ENCODE measurements around the gene GDF10. TPM values are rescaled to one million over a fixed set of nuclear protein-coding genes. Genes with fewer than 3 reads are reported as not detected.

Gene GDF10
- total and polyA plus RNA-seq, 9 of the 15 experiments (the other 6 are each of a cell fraction or from before 2014, with no cell fraction given): 0.03 to 0.20 (median 0.11) TPM; not detected in 6

DNA sequence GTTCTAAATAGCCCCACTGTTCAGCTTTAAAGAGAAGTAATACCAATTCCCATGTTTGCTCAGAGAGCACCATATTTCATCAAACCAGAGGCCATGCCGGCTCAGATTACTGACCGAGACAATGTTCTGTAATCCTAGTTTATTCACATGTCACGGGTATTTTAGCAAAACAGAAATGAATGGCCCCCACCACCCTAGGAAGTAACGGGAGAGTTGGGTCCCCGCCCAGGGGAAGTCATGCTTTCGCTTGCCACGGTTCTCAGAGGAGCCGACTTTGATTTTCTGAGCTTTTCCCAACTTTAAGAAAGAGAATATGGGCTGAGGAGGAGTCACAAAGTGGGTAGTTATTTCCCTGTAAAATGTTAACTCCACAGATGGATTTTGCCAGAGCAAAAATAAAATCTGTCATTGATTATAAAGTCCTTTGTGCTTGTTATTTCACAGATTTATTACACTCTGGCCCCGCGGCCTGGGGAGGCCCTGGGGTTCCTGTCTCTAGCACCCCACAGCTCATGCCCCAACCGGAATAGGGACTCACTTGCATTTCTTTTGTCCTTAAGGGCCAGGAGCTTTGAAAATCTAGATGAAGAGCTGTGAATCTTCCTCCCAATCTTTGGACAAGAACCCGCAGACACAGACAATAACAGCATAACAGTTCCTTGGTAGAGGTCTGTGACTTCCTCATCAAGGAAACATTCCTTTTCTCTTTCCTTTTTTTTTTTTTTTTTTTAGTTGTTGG is 3.7 kb upstream of the GDF10 start:
- no peak for ATAC-seq
- no peak overlapping the region for H3K4me2 ChIP-seq (ENCODE audit: insufficient read depth, low read length)
- WGBS (ENCODE audit: insufficient coverage, low coverage, missing lambda C conversion rate): 1% methylated on average over 12 of the region's 12 CpGs
- H3K9me3 ChIP-seq (replicated peaks; ENCODE audit: control insufficient read depth, insufficient read depth, low read depth, low read length): no peaks in the 10 kb centered on the region
- TF ChIP-seq RBM25 (IDR thresholded peaks at IDR 0.05; ENCODE audit: low read depth, low read length, severe bottlenecking): no peak
- TF ChIP-seq ZNF146 (CRISPR knock-in tag; IDR thresholded peaks at IDR 0.05; ENCODE audit: unreplicated experiment): no peak
- no peak for TF ChIP-seq ZKSCAN1 (IDR thresholded peaks at IDR 0.05; ENCODE audit: low read depth, low read length)
- TF ChIP-seq, protein P1, sequence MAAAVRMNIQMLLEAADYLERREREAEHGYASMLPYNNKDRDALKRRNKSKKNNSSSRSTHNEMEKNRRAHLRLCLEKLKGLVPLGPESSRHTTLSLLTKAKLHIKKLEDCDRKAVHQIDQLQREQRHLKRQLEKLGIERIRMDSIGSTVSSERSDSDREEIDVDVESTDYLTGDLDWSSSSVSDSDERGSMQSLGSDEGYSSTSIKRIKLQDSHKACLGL (CRISPR knock-in tag; IDR thresholded peaks at IDR 0.05; ENCODE audit: borderline replicate concordance, poor library complexity, severe bottlenecking): no peak
- TF ChIP-seq TRIM24 (IDR thresholded peaks at IDR 0.05): no peak
- TF ChIP-seq ZNF23 (CRISPR knock-in tag; IDR thresholded peaks at IDR 0.05): no peak
- TF ChIP-seq TEAD2 (tag; IDR thresholded peaks at IDR 0.05): no peak
- TF ChIP-seq TAF7 (tag; IDR thresholded peaks at IDR 0.05): no peak
- TF ChIP-seq ZNF165 (CRISPR knock-in tag; IDR thresholded peaks at IDR 0.05; ENCODE audit: borderline replicate concordance): no peak
- no peak for TF ChIP-seq POLR2AphosphoS5 (IDR thresholded peaks at IDR 0.05; ENCODE audit: control insufficient read depth, insufficient read depth, low read depth, low read length)
- no peak for TF ChIP-seq RBFOX2 (IDR thresholded peaks at IDR 0.05; ENCODE audit: low read depth, low read length)
- TF ChIP-seq ZNF134 (CRISPR knock-in tag; conservative IDR thresholded peaks at IDR 0.05): no peak
- TF ChIP-seq ZNF75A (CRISPR knock-in tag; IDR thresholded peaks at IDR 0.05): no peak
- TF ChIP-seq NFE2L1 (tag; IDR thresholded peaks at IDR 0.05; ENCODE audit: borderline replicate concordance, low read depth): no peak
- TF ChIP-seq HOXB6 (CRISPR knock-in tag; IDR thresholded peaks at IDR 0.05; ENCODE audit: borderline replicate concordance): no peak
- TF ChIP-seq ZNF324 (CRISPR knock-in tag; IDR thresholded peaks at IDR 0.05): no peak
- no peak overlapping the region for H2AFZ ChIP-seq (ENCODE audit: low read depth, low read length)
- in situ Hi-C loops (cut with MboI) (no loop called here), intact Hi-C loops (cut with micrococcal nuclease) (no loop called here)
- no peak overlapping the region for H3K4me3 ChIP-seq
- no peak overlapping the region for H3K9ac ChIP-seq (ENCODE audit: insufficient read depth in 1 of 2, low read depth in 2 of 2, low read length in 2 of 2)
- peaks cover 0 to 7% of the 10 kb centered on the region in 2 experiments; a peak in 1 of 5 replicates for H3K4me1 ChIP-seq (replicated peaks in 1 of 2; ENCODE audit: control insufficient read depth in 2 of 2, insufficient read depth in 2 of 2, low read length in 2 of 2)
- ChIA-PET CTCF (ENCODE audit: low intra/inter-chr PET ratio) (no interaction called here), POLR2A (no interaction called here)
- BruUV-seq (replicated peaks): no TSS peak
- H4K20me1 ChIP-seq (replicated peaks; ENCODE audit: control insufficient read depth, insufficient read depth, low read length): no peaks in the 10 kb centered on the region
- H3K27ac ChIP-seq (ENCODE audit: extremely low read depth, low read depth, low read length): no peak overlapping the region
- H3K79me2 ChIP-seq (ENCODE audit: control insufficient read depth, insufficient read depth, low read length): no peaks in the 10 kb centered on the region
- peaks cover 42 to 69% of the 10 kb centered on the region in 2 experiments for H3K27me3 ChIP-seq (ENCODE audit: control insufficient read depth in 2 of 2, insufficient read depth in 2 of 2, low read length in 2 of 2)
- no peaks in the 10 kb centered on the region for H3K36me3 ChIP-seq (ENCODE audit: control insufficient read depth, insufficient read depth, low read length)
- FAIRE-seq: no peak
- DNase-seq (ENCODE audit: extremely low read depth in 1 of 4, low spot score in 3 of 4): no peak
- H3K9me1 ChIP-seq (ENCODE audit: control insufficient read depth, insufficient read depth, low read length): no peaks in the 10 kb centered on the region

All from K562 (cell line).